ENCODE results near the gene TOMM5.

DNA sequence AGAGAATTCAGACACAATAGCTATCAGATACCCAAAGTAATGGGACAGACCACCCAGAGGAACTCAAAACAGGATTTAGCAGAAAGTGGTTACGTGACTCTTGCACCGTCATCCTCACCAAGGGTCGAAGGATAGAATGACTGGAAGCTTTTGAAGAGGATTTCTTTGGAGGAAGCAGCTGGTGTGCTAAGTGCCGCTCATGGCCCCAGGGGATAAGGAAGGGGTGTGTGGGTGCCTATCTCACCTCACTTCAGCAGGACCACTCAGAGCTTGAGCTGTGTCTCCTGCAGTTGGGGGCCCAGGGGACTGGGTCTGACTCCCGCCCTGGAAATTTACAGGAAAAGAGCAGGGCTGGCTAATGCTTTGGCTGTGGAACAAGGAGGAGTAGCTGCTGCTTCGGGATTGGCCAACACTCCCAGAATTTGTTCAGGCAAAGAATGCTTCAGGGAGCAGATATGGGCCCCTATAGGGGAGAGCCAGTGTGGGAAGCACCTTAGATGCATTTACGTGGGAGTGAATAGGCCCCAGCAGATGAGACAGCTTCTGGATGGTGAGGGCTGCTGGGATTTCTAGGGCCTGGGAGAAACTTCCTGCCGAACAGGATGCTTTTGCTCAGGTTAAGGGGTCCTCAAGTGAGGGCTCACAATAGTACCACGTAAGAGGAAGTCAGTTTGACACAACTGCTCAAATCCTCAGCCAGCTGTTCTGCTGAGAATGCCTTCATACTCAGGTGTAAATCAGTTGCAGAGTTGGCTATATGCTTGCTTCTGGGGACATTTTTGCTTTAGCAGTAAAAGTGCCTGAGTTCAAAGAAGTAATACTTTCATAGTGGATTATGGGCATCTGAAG is 29.1 kb upstream of the TOMM5 start:
- TF ChIP-seq EZH2 (IDR thresholded peaks at IDR 0.05) (no peak), POLR2AphosphoS5 (IDR thresholded peaks at IDR 0.05; ENCODE audit: borderline replicate concordance, low read depth, low read length) (no peak)
